ENCODE measurements around the gene NDUFS5. TPM values are rescaled to one million over a fixed set of nuclear protein-coding genes. Genes with fewer than 3 reads are reported as not detected.

Gene NDUFS5
- polyA plus RNA-seq, 1 of the 3 experiments (the other 2 are of a cell fraction) = 881 TPM

GRCh38 chr1:39082811-39083576 is 56.8 kb downstream of the NDUFS5 start:
- H3K4me1 ChIP-seq (ENCODE audit: control insufficient read depth in 1 of 2, insufficient read depth in 2 of 2, low read depth in 1 of 2, low read length in 1 of 2) = peaks cover 6 to 9% of the 10 kb centered on the region in 2 experiments; a peak in 3 of 4 replicates
- WGBS (ENCODE audit: low lambda C conversion rate) = 88% methylated on average over 3 of the region's 4 CpGs
- peaks cover 8% of the 10 kb centered on the region; the same call in 1 of the 2 replicates for H3K27me3 ChIP-seq (ENCODE audit: insufficient read depth)
- H3K27ac ChIP-seq (ENCODE audit: low read depth in 2 of 2, low read length in 1 of 2) = no peak overlapping the region
- ChIA-PET CTCF (interaction anchor here (0.5 to 4.4 kb wide), 7 partner anchors 9 to 176 kb away, joined by 3 to 24 read pairs (median 4); partner anchors contain the start of gene NDUFS5), POLR2A (no interaction called here)
- no peak for DNase-seq
- H3K4me2 ChIP-seq = no peak overlapping the region
- TF ChIP-seq SMC3 (IDR thresholded peaks at IDR 0.05; ENCODE audit: low read depth, low read length) (no peak), RXRA (IDR thresholded peaks at IDR 0.05; ENCODE audit: borderline replicate concordance, low read depth) (no peak), FOXM1 (IDR thresholded peaks at IDR 0.05; ENCODE audit: low read depth) (no peak), FOSL2 (IDR thresholded peaks at IDR 0.05; ENCODE audit: borderline replicate concordance, low read depth) (no peak), NFIC (IDR thresholded peaks at IDR 0.05; ENCODE audit: borderline replicate concordance) (no peak), RAD21 (IDR thresholded peaks at IDR 0.05; ENCODE audit: low read length) (no peak), ELF1 (IDR thresholded peaks at IDR 0.05) (no peak), GATA2 (CRISPR knock-in tag; IDR thresholded peaks at IDR 0.05) (no peak), USF2 (IDR thresholded peaks at IDR 0.05; ENCODE audit: borderline replicate concordance, low read depth, low read length) (no peak), NRF1 (IDR thresholded peaks at IDR 0.05; ENCODE audit: low read depth, low read length) (no peak), SIN3A (IDR thresholded peaks at IDR 0.05; ENCODE audit: borderline replicate concordance, low read depth, low read length) (no peak), CHD2 (IDR thresholded peaks at IDR 0.05; ENCODE audit: low read length, partially characterized antibody) (no peak)
- TF ChIP-seq, protein P1, sequence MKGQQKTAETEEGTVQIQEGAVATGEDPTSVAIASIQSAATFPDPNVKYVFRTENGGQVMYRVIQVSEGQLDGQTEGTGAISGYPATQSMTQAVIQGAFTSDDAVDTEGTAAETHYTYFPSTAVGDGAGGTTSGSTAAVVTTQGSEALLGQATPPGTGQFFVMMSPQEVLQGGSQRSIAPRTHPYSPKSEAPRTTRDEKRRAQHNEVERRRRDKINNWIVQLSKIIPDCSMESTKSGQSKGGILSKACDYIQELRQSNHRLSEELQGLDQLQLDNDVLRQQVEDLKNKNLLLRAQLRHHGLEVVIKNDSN (IDR thresholded peaks at IDR 0.05; ENCODE audit: borderline replicate concordance, low read depth) = no peak
- TF ChIP-seq, protein P2, sequence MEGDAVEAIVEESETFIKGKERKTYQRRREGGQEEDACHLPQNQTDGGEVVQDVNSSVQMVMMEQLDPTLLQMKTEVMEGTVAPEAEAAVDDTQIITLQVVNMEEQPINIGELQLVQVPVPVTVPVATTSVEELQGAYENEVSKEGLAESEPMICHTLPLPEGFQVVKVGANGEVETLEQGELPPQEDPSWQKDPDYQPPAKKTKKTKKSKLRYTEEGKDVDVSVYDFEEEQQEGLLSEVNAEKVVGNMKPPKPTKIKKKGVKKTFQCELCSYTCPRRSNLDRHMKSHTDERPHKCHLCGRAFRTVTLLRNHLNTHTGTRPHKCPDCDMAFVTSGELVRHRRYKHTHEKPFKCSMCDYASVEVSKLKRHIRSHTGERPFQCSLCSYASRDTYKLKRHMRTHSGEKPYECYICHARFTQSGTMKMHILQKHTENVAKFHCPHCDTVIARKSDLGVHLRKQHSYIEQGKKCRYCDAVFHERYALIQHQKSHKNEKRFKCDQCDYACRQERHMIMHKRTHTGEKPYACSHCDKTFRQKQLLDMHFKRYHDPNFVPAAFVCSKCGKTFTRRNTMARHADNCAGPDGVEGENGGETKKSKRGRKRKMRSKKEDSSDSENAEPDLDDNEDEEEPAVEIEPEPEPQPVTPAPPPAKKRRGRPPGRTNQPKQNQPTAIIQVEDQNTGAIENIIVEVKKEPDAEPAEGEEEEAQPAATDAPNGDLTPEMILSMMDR (IDR thresholded peaks at IDR 0.05) = no peak
- TF ChIP-seq, protein P3, sequence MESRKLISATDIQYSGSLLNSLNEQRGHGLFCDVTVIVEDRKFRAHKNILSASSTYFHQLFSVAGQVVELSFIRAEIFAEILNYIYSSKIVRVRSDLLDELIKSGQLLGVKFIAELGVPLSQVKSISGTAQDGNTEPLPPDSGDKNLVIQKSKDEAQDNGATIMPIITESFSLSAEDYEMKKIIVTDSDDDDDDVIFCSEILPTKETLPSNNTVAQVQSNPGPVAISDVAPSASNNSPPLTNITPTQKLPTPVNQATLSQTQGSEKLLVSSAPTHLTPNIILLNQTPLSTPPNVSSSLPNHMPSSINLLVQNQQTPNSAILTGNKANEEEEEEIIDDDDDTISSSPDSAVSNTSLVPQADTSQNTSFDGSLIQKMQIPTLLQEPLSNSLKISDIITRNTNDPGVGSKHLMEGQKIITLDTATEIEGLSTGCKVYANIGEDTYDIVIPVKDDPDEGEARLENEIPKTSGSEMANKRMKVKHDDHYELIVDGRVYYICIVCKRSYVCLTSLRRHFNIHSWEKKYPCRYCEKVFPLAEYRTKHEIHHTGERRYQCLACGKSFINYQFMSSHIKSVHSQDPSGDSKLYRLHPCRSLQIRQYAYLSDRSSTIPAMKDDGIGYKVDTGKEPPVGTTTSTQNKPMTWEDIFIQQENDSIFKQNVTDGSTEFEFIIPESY (IDR thresholded peaks at IDR 0.05; ENCODE audit: borderline replicate concordance, low read depth) = no peak
- H2AFZ ChIP-seq (ENCODE audit: low read depth) = no peak overlapping the region
- H3F3A ChIP-seq (replicated peaks; ENCODE audit: insufficient read depth) = no peaks in the 10 kb centered on the region
- no peak overlapping the region; a peak in 1 of 4 replicates for H3K4me3 ChIP-seq (ENCODE audit: low read depth in 2 of 2, low read length in 1 of 2)
- no peaks in the 10 kb centered on the region for H4K20me1 ChIP-seq (ENCODE audit: insufficient read depth)
- H3K9ac ChIP-seq = no peak overlapping the region
- no peaks in the 10 kb centered on the region for H3K36me3 ChIP-seq (replicated peaks in 1 of 2; ENCODE audit: control insufficient read depth in 1 of 2, insufficient read depth in 2 of 2, low read length in 1 of 2)
- no peaks in the 10 kb centered on the region for H3K79me2 ChIP-seq (ENCODE audit: insufficient read depth)
- no peaks in the 10 kb centered on the region for H3K9me3 ChIP-seq
- H3K9me2 ChIP-seq = no peaks in the 10 kb centered on the region

Data from SK-N-SH (cell line).